Dendritic cell treated with granulocyte-macrophage colony-stimulating factor and Interleukin-4, amounts not matched to agents 40 ng/mL and 50 ng/mL, for 4 days (primary cell): ENCODE data around the gene PPP5C.
A peak's percentile ranks its signal among the peaks of the same experiment; 100 is the strongest.
"Not testable (repeated sequence)": the region's sequence is repeated elsewhere in the genome, so short reads cannot be mapped to it uniquely, and the experiment has no call there.

ENCODE experiments used
- H3K27ac Mint-ChIP-seq: one replicate; pipeline ENCODE4 v1.8.0; 2022; ENCODE audit warnings: mild to moderate bottlenecking, mixed read lengths
- H3K27me3 Mint-ChIP-seq: one replicate; pipeline ENCODE4 v1.8.0; 2022; ENCODE audit warnings: mild to moderate bottlenecking, mixed read lengths
- H3K36me3 Mint-ChIP-seq: one replicate; pipeline ENCODE4 v1.8.0; 2022; ENCODE audit warnings: low read depth, mixed read lengths
- H3K4me1 Mint-ChIP-seq: one replicate; pipeline ENCODE4 v1.8.0; 2022; ENCODE audit warnings: low read depth, mixed read lengths
- H3K4me3 Mint-ChIP-seq: one replicate; pipeline ENCODE4 v1.8.0; 2022; ENCODE audit warnings: mild to moderate bottlenecking, moderate library complexity, mixed read lengths
- H3K9me3 Mint-ChIP-seq: one replicate; pipeline ENCODE4 v1.8.0; 2022; ENCODE audit warnings: mixed read lengths
- intact Hi-C: fragments of 100-400 bp; cut with micrococcal nuclease; formaldehyde crosslinking; loops from one replicate; pipeline ENCODE4 v1.15.0; 2022

PPP5C gene

DNA sequence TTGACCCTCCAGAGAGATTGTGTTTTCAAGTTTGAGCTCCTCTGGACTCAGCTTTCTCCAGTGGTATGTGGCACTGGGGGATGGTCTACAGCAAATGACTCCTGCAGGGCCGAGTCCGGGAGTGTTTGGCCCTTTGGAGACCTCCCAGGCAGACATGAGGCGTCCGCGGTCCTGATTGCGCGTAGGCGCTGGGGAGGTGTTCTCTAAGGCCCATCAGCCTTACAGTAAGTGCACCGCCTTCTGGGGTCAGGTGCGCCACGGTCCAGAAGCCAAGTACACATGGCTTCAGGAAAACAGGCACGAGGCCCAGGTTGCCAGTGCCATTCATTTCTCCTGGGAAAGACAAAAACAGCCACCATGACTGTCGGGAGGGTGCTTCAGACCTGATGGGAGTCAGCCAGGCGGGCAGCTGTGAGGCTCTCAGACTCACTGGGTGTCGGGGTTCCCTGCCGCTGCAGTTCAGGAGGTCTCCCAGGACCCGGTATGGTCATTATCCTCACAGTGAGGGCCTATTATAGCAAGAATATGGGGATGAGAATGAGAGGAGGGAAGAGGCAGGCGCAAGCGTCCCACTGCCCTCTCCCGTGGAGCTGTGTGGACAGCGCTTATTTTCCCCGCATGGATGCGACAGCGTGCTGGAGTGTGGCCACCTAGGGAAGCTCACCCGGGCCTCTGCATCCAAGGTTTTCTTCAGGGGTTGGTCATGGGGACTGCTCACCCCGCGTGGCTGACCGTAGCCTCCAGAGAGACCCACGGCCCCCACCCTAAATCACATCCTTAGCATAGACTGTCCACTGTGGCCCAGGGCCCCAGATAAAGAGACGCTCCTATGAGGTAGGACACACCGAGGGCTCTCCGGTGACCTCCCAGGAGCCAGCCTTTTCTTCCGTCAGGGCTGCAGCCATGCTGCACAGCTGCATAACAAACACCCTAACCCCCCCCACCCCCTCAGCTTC lies 44.7 kb downstream of the PPP5C start:
- H3K4me1 Mint-ChIP-seq, result peaks cover 33% of the 10 kb centered on the region
- H3K27ac Mint-ChIP-seq, result no peak overlapping the region
- peaks cover 4% of the 10 kb centered on the region for H3K27me3 Mint-ChIP-seq
- peaks cover 7% of the 10 kb centered on the region for H3K9me3 Mint-ChIP-seq
- intact Hi-C loops, result no loop called here
- no peak overlapping the region for H3K4me3 Mint-ChIP-seq
- peaks cover 69% of the 10 kb centered on the region for H3K36me3 Mint-ChIP-seq

DNA sequence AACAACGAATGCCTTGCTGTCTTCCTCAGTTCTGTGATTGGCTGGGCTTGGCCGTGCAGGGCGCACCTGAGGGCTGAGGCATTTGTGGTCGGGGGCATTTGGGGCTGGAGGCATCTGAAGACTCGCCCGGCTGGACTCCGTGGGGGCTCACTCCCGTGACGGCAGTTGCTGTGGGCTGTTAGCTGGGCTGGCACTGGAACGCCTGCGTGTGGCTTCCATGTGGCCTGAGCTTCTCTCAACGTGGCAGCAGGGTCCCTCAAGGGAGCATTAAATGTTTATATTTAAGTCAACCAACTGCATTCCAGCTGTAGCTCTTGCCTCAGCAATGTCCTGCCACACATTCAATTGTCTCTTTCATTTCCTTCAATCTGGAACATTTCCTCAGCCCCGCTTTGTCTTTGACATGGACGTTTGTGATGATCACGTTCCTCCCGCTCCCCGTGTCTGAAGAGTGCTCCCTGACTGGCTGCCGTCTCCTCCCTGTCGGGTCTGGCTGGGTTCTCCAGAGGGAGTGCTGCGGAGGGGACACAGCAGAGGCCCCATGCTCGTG lies 45.4 kb downstream of the PPP5C start:
- peaks cover 33% of the 10 kb centered on the region for H3K4me1 Mint-ChIP-seq
- peaks cover 9% of the 10 kb centered on the region for H3K27me3 Mint-ChIP-seq
- no peak overlapping the region for H3K27ac Mint-ChIP-seq
- H3K4me3 Mint-ChIP-seq, result no peak overlapping the region
- intact Hi-C loops, result no loop called here
- H3K9me3 Mint-ChIP-seq, result peaks cover 7% of the 10 kb centered on the region
- H3K36me3 Mint-ChIP-seq, result peaks cover 62% of the 10 kb centered on the region

GRCh38 chr19:46392837-46393236 lies 46.0 kb downstream of the PPP5C start:
- intact Hi-C loops, result no loop called here
- peaks cover 7% of the 10 kb centered on the region for H3K9me3 Mint-ChIP-seq
- H3K4me1 Mint-ChIP-seq, result peaks cover 33% of the 10 kb centered on the region
- H3K4me3 Mint-ChIP-seq, result no peak overlapping the region
- peaks cover 14% of the 10 kb centered on the region for H3K27me3 Mint-ChIP-seq
- peak overlapping the region; percentile 55 for H3K27ac Mint-ChIP-seq
- peaks cover 57% of the 10 kb centered on the region for H3K36me3 Mint-ChIP-seq

DNA sequence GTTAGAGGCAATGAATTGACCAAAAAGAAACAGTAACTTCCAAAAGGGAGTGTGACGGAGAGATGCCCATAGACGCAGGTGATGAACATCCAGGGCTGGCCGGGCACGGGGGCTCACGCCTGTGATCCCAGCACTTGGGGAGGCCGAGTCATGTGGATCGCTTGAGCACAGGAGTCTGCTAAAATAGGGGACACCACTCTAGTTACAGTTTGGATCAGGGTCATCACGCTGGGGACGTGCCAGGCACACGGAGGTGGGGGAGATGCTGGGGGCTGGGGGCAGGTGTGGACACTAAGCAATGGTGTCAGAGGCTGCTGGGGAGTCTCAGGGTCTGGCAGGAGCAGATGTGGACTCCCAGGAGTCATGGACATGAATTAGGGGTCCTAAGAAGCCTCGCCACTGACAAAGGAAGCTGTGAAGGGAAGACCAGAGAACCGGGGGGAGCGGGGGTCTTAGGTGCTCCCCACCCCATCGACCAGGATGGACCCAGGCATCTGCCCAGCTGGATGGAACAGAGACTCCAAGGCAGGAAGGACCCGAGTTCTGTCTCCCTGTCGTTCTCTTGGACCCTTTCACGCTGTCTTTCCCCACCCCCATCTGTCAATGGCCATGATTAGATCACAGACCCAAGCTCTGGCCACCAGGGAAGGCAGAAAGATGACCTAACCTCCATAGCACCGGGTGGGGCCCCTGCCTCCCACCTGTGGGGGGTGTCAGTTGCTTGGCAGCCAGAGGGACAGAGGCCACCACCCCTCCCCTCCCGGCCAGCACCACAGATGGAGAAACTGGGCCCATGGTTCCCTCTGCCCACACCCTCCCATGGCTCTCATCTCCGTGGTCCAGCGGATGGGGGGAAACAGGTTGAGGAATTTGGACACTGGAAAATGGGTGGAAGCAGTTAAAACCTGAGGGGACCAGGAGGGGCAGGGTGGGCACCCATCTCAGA lies 46.8 kb downstream of the PPP5C start:
- peaks cover 20% of the 10 kb centered on the region for H3K27me3 Mint-ChIP-seq
- peak overlapping the region; percentile 55 for H3K27ac Mint-ChIP-seq
- intact Hi-C loops, result loop anchor here (2.0 kb wide), 1 partner anchor 95 kb away; no protein-coding TSS in a partner anchor
- H3K36me3 Mint-ChIP-seq, result peaks cover 48% of the 10 kb centered on the region
- peaks cover 33% of the 10 kb centered on the region for H3K4me1 Mint-ChIP-seq
- peaks cover 7% of the 10 kb centered on the region for H3K9me3 Mint-ChIP-seq
- no peak overlapping the region for H3K4me3 Mint-ChIP-seq

DNA sequence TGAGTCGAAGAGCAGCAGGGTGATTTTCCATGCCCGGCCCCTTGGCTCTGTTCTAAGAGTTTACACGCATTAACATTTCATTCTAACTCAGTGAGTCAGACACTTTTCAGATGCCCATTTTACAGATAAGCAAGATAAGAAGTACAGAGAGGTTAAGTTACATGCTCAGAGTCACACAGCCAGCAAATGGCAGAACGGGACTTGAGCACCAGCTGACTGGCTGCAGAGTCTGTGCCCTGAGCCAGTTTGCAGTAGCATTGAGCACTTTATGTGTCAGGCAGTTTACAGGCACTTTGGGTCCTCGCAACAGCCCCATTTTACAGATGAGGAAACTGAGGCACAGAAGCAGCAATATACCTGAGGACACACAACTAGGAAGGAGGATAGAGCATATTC lies 47.5 kb downstream of the PPP5C start:
- Mint-ChIP-seq H3K9me3 (peaks cover 3% of the 10 kb centered on the region), H3K4me1 (peaks cover 32% of the 10 kb centered on the region), H3K27ac (no peak overlapping the region), H3K36me3 (peaks cover 41% of the 10 kb centered on the region), H3K4me3 (no peak overlapping the region), H3K27me3 (peaks cover 25% of the 10 kb centered on the region)
- intact Hi-C loops, result loop anchor here (2.0 kb wide), 1 partner anchor 94 kb away; no protein-coding TSS in a partner anchor

GRCh38 chr19:46397801-46398479 lies 51.1 kb downstream of the PPP5C start:
- intact Hi-C loops, H3K27ac Mint-ChIP-seq, H3K9me3 Mint-ChIP-seq, H3K4me3 Mint-ChIP-seq: not testable (repeated sequence)
- H3K36me3 Mint-ChIP-seq, result peaks cover 12% of the 10 kb centered on the region
- H3K27me3 Mint-ChIP-seq, result peaks cover 48% of the 10 kb centered on the region
- H3K4me1 Mint-ChIP-seq, result peaks cover 25% of the 10 kb centered on the region

- Mint-ChIP-seq H3K4me1 (peaks cover 21% of the 10 kb centered on the region), H3K36me3 (no peaks in the 10 kb centered on the region), H3K4me3 (no peak overlapping the region), H3K27me3 (peaks cover 82% of the 10 kb centered on the region), H3K27ac (no peak overlapping the region), H3K9me3 (no peaks in the 10 kb centered on the region)
- intact Hi-C loops, result loop anchor here (1.0 kb wide), 2 partner anchors 85 to 111 kb away; no protein-coding TSS in a partner anchor
Measured at GRCh38 chr19:46402725-46403124, 55.8 kb downstream of the PPP5C start.

- Mint-ChIP-seq H3K27ac (peak overlapping the region; percentile 4), H3K4me1 (peaks cover 30% of the 10 kb centered on the region), H3K4me3 (peak overlapping the region; percentile 55), H3K9me3 (no peaks in the 10 kb centered on the region), H3K27me3 (peaks cover 83% of the 10 kb centered on the region), H3K36me3 (no peaks in the 10 kb centered on the region)
- intact Hi-C loops, result no loop called here
Measured at GRCh38 chr19:46404055-46404752, 57.3 kb downstream of the PPP5C start.

DNA sequence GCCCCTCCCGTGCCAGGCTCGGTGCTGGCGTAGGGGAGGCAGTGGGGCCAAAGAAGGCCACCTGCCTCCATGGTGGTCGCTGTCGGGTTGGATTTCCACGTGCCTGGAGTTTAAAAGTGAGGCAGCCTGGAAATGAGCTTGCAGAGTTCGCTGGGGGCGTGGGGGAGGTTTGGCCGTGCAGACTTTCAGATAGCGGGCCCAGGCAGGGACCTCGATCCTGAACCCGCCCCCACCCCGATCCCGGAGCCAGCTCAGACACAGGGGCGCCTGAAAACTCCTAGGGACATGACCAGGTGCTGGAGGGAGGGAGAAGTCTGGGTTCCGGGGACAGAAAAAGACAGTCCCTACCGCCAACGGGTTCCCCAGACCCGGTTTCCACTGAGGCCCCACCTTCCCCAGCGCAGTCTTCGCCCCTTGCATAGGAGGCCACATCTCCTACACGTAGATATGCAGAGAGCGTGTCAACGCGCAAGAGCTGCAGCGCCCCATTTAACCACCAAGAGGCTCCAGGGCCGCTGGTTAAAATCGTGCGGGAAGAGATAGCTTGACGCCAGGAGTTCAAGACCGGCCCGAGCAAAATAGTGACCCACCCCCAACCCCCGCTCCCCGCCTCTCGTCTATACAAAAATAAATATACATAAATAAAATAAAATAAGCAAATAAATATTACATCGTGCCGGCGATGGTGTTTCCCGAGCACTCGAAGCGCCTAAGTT lies 58.0 kb downstream of the PPP5C start:
- Mint-ChIP-seq H3K4me3 (peak overlapping the region; percentile 55), H3K27me3 (peaks cover 83% of the 10 kb centered on the region), H3K36me3 (no peaks in the 10 kb centered on the region), H3K4me1 (peaks cover 30% of the 10 kb centered on the region), H3K9me3 (no peaks in the 10 kb centered on the region), H3K27ac (no peak overlapping the region)
- intact Hi-C loops, result no loop called here

DNA sequence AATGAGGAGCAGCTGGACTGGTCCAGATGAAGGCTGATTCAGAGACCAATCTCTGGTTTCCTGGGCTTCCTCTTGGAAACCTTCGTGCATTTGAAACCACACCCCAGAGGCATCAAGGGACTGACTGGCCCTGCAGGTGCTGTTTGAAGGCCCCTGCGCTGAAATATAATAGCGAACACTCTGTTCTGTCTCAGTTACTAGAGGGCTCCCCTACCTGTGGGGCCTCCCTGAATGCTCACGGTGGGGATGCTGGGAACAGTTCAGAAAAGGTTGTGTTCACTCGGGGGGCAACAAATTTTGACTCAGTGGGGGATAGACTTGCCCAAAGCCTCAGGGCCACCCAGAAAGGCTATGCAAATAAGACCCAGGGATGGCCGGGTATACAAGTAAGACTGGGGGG lies 60.1 kb downstream of the PPP5C start:
- peaks cover 90% of the 10 kb centered on the region for H3K27me3 Mint-ChIP-seq
- H3K9me3 Mint-ChIP-seq, result no peaks in the 10 kb centered on the region
- no peak overlapping the region for H3K4me3 Mint-ChIP-seq
- intact Hi-C loops, result no loop called here
- H3K4me1 Mint-ChIP-seq, result peaks cover 28% of the 10 kb centered on the region
- H3K36me3 Mint-ChIP-seq, result no peaks in the 10 kb centered on the region
- H3K27ac Mint-ChIP-seq, result no peak overlapping the region

DNA sequence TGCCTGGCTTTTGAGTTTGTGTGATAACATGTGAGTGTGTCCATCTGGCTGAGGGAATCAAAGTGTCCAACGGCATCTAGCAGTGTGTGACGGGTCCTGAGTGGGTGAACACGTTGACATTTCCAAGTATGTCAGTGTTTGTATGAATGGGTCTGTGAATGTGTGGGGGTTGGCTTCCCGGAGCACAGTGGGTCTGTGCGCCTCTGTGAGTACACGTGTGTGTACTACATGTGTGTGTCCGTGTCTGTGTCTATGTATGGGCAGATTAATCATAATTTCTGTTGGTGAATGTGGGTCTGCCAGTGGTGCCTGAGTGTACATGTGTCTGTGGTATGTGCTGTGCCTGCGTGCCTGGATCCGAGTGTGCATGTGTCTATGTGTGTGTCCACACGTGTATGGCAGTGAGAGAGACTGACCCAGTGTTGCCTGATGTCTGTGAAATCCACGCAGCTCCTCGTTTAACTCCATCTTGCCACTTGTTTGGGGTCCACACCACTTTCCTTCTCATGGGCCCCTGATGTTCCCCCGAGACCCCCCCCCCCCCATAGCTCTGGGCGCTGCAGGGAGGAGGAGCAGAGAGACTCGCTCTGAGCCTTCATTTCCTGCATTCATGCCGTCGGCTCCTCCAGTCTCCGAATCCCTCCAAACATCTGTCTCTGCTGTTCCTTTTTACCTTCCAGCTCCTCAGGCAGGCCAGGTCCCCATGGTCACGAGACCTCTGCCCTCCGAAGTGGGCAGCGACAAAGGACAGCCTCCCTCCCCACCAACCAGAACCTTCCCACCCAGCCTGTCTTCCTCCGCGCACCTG lies 61.2 kb downstream of the PPP5C start:
- no peaks in the 10 kb centered on the region for H3K9me3 Mint-ChIP-seq
- no peak overlapping the region for H3K4me3 Mint-ChIP-seq
- no peak overlapping the region for H3K27ac Mint-ChIP-seq
- H3K4me1 Mint-ChIP-seq, result peaks cover 22% of the 10 kb centered on the region
- H3K27me3 Mint-ChIP-seq, result peaks cover 92% of the 10 kb centered on the region
- no peaks in the 10 kb centered on the region for H3K36me3 Mint-ChIP-seq
- intact Hi-C loops, result no loop called here

DNA sequence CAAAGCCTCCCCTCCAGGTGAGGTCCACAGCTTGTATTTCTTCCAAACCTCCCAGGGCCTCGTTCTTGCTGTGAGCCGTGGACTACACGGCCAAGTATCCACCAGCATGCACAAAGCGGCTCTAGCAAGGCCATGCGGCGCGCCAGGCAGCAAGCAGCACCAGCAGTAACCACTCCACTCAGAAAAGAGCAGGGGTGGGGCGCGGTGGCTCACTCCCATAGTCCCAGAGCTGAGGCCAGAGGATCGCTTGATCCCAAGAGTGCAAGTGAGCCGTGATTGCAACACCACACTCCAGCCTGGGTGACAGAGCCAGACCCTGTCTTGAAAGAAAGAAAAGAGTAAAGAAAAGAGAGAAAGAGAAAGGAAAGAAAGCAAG lies 61.8 kb downstream of the PPP5C start:
- no peak overlapping the region for H3K27ac Mint-ChIP-seq
- intact Hi-C loops, result no loop called here
- H3K9me3 Mint-ChIP-seq, result no peaks in the 10 kb centered on the region
- no peaks in the 10 kb centered on the region for H3K36me3 Mint-ChIP-seq
- no peak overlapping the region for H3K4me3 Mint-ChIP-seq
- peaks cover 20% of the 10 kb centered on the region for H3K4me1 Mint-ChIP-seq
- H3K27me3 Mint-ChIP-seq, result peaks cover 92% of the 10 kb centered on the region
